Panc1 (cell line): ENCODE measurements around the gene CORIN. TPM values are rescaled to one million over a fixed set of nuclear protein-coding genes. Genes with fewer than 3 reads are reported as not detected.
"Not testable (repeated sequence)": the region's sequence is repeated elsewhere in the genome, so short reads cannot be mapped to it uniquely, and the experiment has no call there.

Experiments used
- ATAC-seq: fragments of 200-7000 bp; cut with Tn5 transposase; 2 replicates; pipeline ENCODE4 v1.9.1; 2020; ENCODE audit warnings: mild to moderate bottlenecking, moderate library complexity
- BruUV-seq: library from RNA; stranded (reverse); fragments of 400-500 nt; replicated peaks from 2 replicates; lab custom pipeline; 2021; lab: Mats Ljungman, UMichigan
- CTCF ChIA-PET: fragments of 300-600 bp; sonication (Branson Sonifier 250); formaldehyde crosslinking; loops from one replicate; lab custom pipeline; 2022; ENCODE audit warnings: antibody characterized with exemption; lab: Charles Lee
- POLR2A ChIA-PET: fragments of 300-600 bp; sonication (Branson Sonifier 250); formaldehyde crosslinking; loops from one replicate; lab custom pipeline; 2022; ENCODE audit warnings: antibody characterized with exemption; lab: Charles Lee
- DNase-seq: peaks from one replicate; pipeline ENCODE4 v3.0.0-alpha.2; 2010; ENCODE audit warnings: low read depth, low spot score
- H3K27ac ChIP-seq: 2 replicates; pipeline ENCODE4 v1.5.1; 2011; ENCODE audit warnings: mild to moderate bottlenecking, low read length, inconsistent platforms
- H3K27me3 ChIP-seq: fragments of 200-500 bp; sonication (Bioruptor generic); 2 replicates; pipeline ENCODE4 v1.6.0; 2014; ENCODE audit warnings: low read length, inconsistent platforms; ENCODE audit not compliant: control insufficient read depth, insufficient read depth
- H3K36me3 ChIP-seq: fragments of 200-500 bp; sonication (Bioruptor generic); 2 replicates; pipeline ENCODE4 v1.5.1; 2014; ENCODE audit warnings: inconsistent platforms, mild to moderate bottlenecking, low read length, moderate library complexity; ENCODE audit not compliant: control insufficient read depth, insufficient read depth
- H3K4me1 ChIP-seq: 2 replicates; pipeline ENCODE4 v1.5.1; 2011; ENCODE audit warnings: inconsistent platforms, mild to moderate bottlenecking, low read length, moderate library complexity; ENCODE audit not compliant: control insufficient read depth, insufficient read depth
- H3K4me3 ChIP-seq, 2 experiments: 2 replicates each; pipeline ENCODE4 v1.5.1; 2011 to 2012; ENCODE audit warnings: low read depth in 2 of 2, low read length in 2 of 2, mild to moderate bottlenecking in 2 of 2, inconsistent platforms in 1 of 2, moderate library complexity in 1 of 2
- H3K9me3 ChIP-seq: fragments of 200-500 bp; sonication (Bioruptor generic); 2 replicates; pipeline ENCODE4 v1.5.1; 2014; ENCODE audit warnings: low read depth, mild to moderate bottlenecking, inconsistent platforms, low read length, moderate library complexity; ENCODE audit not compliant: control insufficient read depth, insufficient read depth
- POLR2AphosphoS5 ChIP-seq: IDR thresholded peaks from 2 replicates; pipeline ENCODE4 v1.6.1; 2012; ENCODE audit warnings: mild to moderate bottlenecking, low read depth, low read length, moderate library complexity
- SIN3A ChIP-seq: IDR thresholded peaks from 2 replicates; pipeline ENCODE4 v1.6.1; 2012; ENCODE audit warnings: low read depth, mild to moderate bottlenecking, low read length, moderate library complexity, borderline replicate concordance; ENCODE audit not compliant: insufficient read depth
- TCF7L2 ChIP-seq: IDR thresholded peaks from 2 replicates; pipeline ENCODE4 v1.6.1; 2011; ENCODE audit warnings: mild to moderate bottlenecking, low read depth, low read length, inconsistent platforms
- in situ Hi-C: cut with HindIII; loops from 2 replicates; pipeline ENCODE4 v1.10.0; 2016; ENCODE audit warnings: low sequenced_read_pairs, low pct_unique_long_range_greater_than_20kb
- intact Hi-C: fragments of 100-400 bp; cut with micrococcal nuclease; formaldehyde crosslinking; loops from one replicate; pipeline ENCODE4 v1.10.0; 2022; ENCODE audit not compliant: unreplicated experiment
- total RNA-seq: library from RNA; stranded (reverse); gene quantifications from one replicate; pipeline ENCODE4 v1.2.1, GENCODE V29; 2021; ENCODE audit not compliant: unreplicated experiment
- TF ChIP-seq, protein P1 (sequence below), 2 experiments: IDR thresholded peaks; 2 replicates each; pipeline ENCODE4 v1.6.1; 2011 to 2012; ENCODE audit warnings: low read depth in 2 of 2, control low read depth in 1 of 2, low read length in 1 of 2, mild to moderate bottlenecking in 1 of 2, moderate library complexity in 1 of 2; ENCODE audit not compliant: insufficient read depth in 1 of 2
- TF ChIP-seq, protein P2 (sequence below): fragments of 450-650 bp; IDR thresholded peaks from 2 replicates; pipeline ENCODE4 v1.5.1; 2017; ENCODE audit warnings: mild to moderate bottlenecking

CORIN gene
- total RNA-seq, 1 experiment from 2014 or later = not detected

DNA sequence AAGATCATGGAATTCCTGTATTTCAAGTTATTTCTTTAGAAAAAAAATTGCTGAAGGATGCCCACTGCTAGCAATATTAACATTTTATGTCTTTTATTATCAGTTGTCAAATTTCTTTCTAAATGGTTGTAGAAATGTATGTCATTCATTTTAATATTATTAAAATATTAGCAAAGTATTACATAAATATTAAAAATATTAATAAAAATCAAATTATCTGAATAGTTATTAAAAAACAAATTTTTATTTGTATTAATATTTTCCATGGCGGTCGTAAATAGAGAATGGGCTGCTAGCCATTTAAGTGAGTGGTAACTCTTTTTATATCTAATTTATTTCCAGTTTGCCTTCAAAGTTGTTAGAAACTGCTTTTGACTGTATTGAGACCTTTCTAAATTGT is 280.6 kb downstream of the CORIN start:
- no peaks in the 10 kb centered on the region for H3K27me3 ChIP-seq
- H3K9me3 ChIP-seq = no peaks in the 10 kb centered on the region
- in situ Hi-C loops (no loop called here), intact Hi-C loops (no loop called here)
- no peak for DNase-seq
- ChIA-PET POLR2A (no interaction called here), CTCF (no interaction called here)
- TF ChIP-seq, protein P1, sequence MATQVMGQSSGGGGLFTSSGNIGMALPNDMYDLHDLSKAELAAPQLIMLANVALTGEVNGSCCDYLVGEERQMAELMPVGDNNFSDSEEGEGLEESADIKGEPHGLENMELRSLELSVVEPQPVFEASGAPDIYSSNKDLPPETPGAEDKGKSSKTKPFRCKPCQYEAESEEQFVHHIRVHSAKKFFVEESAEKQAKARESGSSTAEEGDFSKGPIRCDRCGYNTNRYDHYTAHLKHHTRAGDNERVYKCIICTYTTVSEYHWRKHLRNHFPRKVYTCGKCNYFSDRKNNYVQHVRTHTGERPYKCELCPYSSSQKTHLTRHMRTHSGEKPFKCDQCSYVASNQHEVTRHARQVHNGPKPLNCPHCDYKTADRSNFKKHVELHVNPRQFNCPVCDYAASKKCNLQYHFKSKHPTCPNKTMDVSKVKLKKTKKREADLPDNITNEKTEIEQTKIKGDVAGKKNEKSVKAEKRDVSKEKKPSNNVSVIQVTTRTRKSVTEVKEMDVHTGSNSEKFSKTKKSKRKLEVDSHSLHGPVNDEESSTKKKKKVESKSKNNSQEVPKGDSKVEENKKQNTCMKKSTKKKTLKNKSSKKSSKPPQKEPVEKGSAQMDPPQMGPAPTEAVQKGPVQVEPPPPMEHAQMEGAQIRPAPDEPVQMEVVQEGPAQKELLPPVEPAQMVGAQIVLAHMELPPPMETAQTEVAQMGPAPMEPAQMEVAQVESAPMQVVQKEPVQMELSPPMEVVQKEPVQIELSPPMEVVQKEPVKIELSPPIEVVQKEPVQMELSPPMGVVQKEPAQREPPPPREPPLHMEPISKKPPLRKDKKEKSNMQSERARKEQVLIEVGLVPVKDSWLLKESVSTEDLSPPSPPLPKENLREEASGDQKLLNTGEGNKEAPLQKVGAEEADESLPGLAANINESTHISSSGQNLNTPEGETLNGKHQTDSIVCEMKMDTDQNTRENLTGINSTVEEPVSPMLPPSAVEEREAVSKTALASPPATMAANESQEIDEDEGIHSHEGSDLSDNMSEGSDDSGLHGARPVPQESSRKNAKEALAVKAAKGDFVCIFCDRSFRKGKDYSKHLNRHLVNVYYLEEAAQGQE (IDR thresholded peaks at IDR 0.05; ENCODE audit: insufficient read depth in 1 of 2, low read depth in 2 of 2, low read length in 1 of 2) = no peak
- TF ChIP-seq POLR2AphosphoS5 (no peak), TCF7L2 (no peak), SIN3A (no peak)
- TF ChIP-seq, protein P2, sequence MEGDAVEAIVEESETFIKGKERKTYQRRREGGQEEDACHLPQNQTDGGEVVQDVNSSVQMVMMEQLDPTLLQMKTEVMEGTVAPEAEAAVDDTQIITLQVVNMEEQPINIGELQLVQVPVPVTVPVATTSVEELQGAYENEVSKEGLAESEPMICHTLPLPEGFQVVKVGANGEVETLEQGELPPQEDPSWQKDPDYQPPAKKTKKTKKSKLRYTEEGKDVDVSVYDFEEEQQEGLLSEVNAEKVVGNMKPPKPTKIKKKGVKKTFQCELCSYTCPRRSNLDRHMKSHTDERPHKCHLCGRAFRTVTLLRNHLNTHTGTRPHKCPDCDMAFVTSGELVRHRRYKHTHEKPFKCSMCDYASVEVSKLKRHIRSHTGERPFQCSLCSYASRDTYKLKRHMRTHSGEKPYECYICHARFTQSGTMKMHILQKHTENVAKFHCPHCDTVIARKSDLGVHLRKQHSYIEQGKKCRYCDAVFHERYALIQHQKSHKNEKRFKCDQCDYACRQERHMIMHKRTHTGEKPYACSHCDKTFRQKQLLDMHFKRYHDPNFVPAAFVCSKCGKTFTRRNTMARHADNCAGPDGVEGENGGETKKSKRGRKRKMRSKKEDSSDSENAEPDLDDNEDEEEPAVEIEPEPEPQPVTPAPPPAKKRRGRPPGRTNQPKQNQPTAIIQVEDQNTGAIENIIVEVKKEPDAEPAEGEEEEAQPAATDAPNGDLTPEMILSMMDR = no peak
- H3K36me3 ChIP-seq = no peaks in the 10 kb centered on the region
- no peak overlapping the region for H3K27ac ChIP-seq
- H3K4me3 ChIP-seq = no peak overlapping the region
- no peak for ATAC-seq
- H3K4me1 ChIP-seq = no peaks in the 10 kb centered on the region
- BruUV-seq = no TSS peak

DNA sequence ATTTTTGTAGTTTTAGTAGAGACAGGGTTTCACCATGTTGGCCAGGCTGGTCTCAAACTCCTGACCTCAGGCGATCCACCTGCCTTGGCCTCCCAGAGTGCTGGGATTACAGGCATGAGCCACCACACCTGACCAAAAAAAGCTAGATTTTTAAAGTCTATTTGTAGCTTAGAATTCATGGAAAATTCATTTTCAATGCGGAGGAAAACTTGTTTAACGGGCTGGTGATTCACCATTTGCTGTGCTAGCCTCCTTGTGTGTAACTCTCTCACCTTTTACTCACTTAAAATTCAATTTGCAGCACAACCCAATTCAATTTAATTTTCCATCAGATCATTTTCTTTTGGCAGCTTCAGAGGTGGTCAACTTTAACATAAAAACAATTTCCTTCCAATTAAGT is 281.9 kb downstream of the CORIN start:
- CTCF ChIA-PET, BruUV-seq, H3K4me1 ChIP-seq, in situ Hi-C loops, H3K27ac ChIP-seq, H3K9me3 ChIP-seq, H3K4me3 ChIP-seq, H3K36me3 ChIP-seq, DNase-seq, H3K27me3 ChIP-seq, intact Hi-C loops, POLR2A ChIA-PET, ATAC-seq: not testable (repeated sequence)

DNA sequence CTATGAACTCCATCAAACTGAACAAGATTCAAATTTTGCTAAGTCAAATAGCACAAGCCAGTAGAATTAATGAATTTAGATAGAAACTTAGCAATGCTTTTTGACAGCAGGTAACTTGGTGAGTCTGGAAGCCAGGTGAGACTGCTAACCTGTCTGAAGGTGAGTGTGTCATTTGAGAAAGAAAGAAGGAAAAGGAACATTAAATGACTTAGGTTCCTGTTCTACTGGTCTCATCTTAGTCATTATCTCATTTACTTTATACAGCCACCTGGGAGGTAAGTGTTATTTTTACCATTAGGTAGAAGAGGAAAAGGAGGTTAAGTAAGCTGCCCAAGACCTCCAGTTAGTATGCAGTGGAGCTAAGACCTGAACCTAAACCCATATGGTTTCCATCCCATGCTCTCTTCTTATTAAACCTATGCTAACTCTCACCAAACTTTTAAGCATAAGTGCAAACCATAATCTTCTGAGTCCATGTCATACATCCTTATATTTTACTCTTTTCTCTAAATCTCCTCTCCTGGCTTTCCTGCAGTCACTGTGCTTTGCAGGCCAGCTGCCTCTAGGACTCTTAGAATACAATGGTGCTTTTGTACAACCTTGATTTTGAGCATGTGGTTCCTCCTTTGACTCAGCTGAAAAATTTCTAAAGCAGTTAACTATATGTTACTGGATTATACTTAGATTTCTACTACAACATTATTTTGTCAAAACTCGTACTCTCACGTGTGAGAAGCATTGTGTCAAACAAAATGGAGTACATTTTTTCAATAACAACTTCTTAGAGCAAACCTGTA is 284.3 kb downstream of the CORIN start:
- in situ Hi-C loops (no loop called here), intact Hi-C loops (no loop called here)
- Histone ChIP-seq H3K36me3 (no peaks in the 10 kb centered on the region), H3K4me1 (no peaks in the 10 kb centered on the region), H3K4me3 (no peak overlapping the region), H3K27ac (no peak overlapping the region), H3K9me3 (no peaks in the 10 kb centered on the region), H3K27me3 (no peaks in the 10 kb centered on the region)
- TF ChIP-seq SIN3A = no peak
- no peak for TF ChIP-seq POLR2AphosphoS5
- TF ChIP-seq, protein P2 = no peak
- TF ChIP-seq, protein P1 (IDR thresholded peaks at IDR 0.05; ENCODE audit: insufficient read depth in 1 of 2, low read depth in 2 of 2, low read length in 1 of 2) = no peak
- TF ChIP-seq TCF7L2 = no peak
- DNase-seq (no peak), ATAC-seq (no peak)
- CTCF ChIA-PET = no interaction called here
- POLR2A ChIA-PET = no interaction called here
- no TSS peak for BruUV-seq
